Activated CD8-positive, alpha-beta T cell treated with anti-CD3 and anti-CD28 coated beads for 36 hours (primary cell): ENCODE results near the gene POP5. TPM values are rescaled to one million over a fixed set of nuclear protein-coding genes. Genes with fewer than 3 reads are reported as not detected.
"Not testable (repeated sequence)": the region's sequence is repeated elsewhere in the genome, so short reads cannot be mapped to it uniquely, and the experiment has no call there.

Experiments
- ATAC-seq: fragments of 200-7000 bp; cut with Tn5 transposase; one replicate; pipeline ENCODE4 v1.10.0; 2021; ENCODE audit warnings: mild to moderate bottlenecking, moderate library complexity
- CTCF ChIA-PET: fragments of 350-600 bp; sonication (Branson Sonifier 250); formaldehyde crosslinking; loops from one replicate; lab custom pipeline; 2021; ENCODE audit warnings: antibody characterized with exemption; lab: Charles Lee
- POLR2A ChIA-PET: fragments of 350-600 bp; sonication (Branson Sonifier 250); formaldehyde crosslinking; loops from one replicate; lab custom pipeline; 2021; ENCODE audit warnings: antibody characterized with exemption; lab: Charles Lee
- DNase-seq: peaks from one replicate; pipeline ENCODE4 v3.0.0-alpha.2; 2020
- H3K27ac Mint-ChIP-seq: one replicate; pipeline ENCODE4 v1.8.0; 2021; ENCODE audit warnings: mild to moderate bottlenecking, mixed read lengths
- H3K27me3 Mint-ChIP-seq: one replicate; pipeline ENCODE4 v1.8.0; 2021; ENCODE audit warnings: mixed read lengths
- H3K36me3 Mint-ChIP-seq: one replicate; pipeline ENCODE4 v1.8.0; 2021; ENCODE audit warnings: low read depth, mixed read lengths
- H3K4me1 Mint-ChIP-seq: one replicate; pipeline ENCODE4 v1.8.0; 2021; ENCODE audit warnings: low read depth, mixed read lengths
- H3K4me3 Mint-ChIP-seq: one replicate; pipeline ENCODE4 v1.8.0; 2021; ENCODE audit warnings: mild to moderate bottlenecking, moderate library complexity, mixed read lengths
- H3K9me3 Mint-ChIP-seq: one replicate; pipeline ENCODE4 v1.8.0; 2021; ENCODE audit warnings: mixed read lengths
- intact Hi-C: fragments of 100-400 bp; cut with micrococcal nuclease; formaldehyde crosslinking; loops from one replicate; pipeline ENCODE4 v1.10.0; 2022
- total RNA-seq, 2 experiments: library from RNA; stranded (reverse); gene quantifications; one replicate each; pipeline ENCODE4 v1.2.3, GENCODE V29; 2021
- TF ChIP-seq, protein P1 (sequence below): fragments of 200-600 bp; IDR thresholded peaks from one replicate; pipeline ENCODE4 v1.8.0; 2022; ENCODE audit warnings: antibody characterized with exemption, mild to moderate bottlenecking

Gene POP5
- total RNA-seq, 2 experiments from 2014 or later = 44.3 to 51.1 TPM

DNA sequence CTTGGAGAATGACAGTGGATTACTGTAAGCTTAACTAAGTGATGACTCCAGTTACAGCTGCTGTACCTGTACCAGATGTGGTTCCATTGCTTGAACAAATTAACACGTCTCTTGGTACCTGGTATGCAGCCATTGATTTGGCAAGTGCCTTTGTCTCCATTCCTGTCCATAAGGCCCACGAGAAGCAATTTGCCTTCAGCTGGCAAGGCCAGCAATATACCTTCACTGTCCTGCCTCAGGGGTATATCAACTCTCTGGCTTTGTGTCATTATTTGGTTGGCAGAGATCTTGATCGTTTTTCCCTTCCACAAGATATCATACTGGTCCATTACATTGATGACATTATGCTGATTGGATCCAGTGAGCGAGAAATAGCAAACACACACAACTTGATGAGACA lies 29.4 kb upstream of the POP5 start:
- H3K27me3 Mint-ChIP-seq = no peaks in the 10 kb centered on the region
- POLR2A ChIA-PET = no interaction called here
- TF ChIP-seq, protein P1, sequence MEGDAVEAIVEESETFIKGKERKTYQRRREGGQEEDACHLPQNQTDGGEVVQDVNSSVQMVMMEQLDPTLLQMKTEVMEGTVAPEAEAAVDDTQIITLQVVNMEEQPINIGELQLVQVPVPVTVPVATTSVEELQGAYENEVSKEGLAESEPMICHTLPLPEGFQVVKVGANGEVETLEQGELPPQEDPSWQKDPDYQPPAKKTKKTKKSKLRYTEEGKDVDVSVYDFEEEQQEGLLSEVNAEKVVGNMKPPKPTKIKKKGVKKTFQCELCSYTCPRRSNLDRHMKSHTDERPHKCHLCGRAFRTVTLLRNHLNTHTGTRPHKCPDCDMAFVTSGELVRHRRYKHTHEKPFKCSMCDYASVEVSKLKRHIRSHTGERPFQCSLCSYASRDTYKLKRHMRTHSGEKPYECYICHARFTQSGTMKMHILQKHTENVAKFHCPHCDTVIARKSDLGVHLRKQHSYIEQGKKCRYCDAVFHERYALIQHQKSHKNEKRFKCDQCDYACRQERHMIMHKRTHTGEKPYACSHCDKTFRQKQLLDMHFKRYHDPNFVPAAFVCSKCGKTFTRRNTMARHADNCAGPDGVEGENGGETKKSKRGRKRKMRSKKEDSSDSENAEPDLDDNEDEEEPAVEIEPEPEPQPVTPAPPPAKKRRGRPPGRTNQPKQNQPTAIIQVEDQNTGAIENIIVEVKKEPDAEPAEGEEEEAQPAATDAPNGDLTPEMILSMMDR = no peak

DNA sequence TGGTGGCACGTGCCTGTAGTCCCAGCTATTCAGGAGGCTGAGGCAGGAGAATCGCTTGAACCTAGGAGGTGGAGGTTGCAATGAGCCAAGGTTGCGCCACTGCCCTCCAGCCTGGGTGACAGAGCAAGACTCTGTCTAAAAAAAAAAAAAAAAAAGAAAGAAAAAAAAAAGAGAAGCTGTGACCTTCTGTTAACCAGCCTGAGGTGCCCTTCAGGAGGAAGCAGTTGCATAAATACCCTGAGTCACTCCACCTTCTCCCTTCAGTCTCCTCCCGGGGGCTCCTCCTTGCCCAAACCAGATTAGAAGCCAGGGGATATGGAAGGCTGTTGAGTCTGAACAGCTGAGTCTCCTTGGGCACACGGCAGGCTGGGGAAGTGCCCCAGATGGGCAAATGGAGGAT lies 21.2 kb upstream of the POP5 start:
- H3K4me3 Mint-ChIP-seq, H3K27me3 Mint-ChIP-seq, DNase-seq, H3K9me3 Mint-ChIP-seq, ATAC-seq, intact Hi-C loops, H3K36me3 Mint-ChIP-seq, H3K27ac Mint-ChIP-seq, H3K4me1 Mint-ChIP-seq: not testable (repeated sequence)
- ChIA-PET POLR2A (interaction anchor here (0.7 kb wide), 1 partner anchor 43 kb away, joined by 3 read pairs; no protein-coding TSS in a partner anchor), CTCF (interaction anchor here (2.5 kb wide), 1 partner anchor 47 kb away, joined by 9 read pairs; no protein-coding TSS in a partner anchor)

More for the DNA sequence above, 29.4 kb upstream of the POP5 start:
- CTCF ChIA-PET = interaction anchor here (1.2 kb wide), 1 partner anchor 14 kb away, joined by 3 read pairs; no protein-coding TSS in a partner anchor
- H3K4me3 Mint-ChIP-seq = no peak overlapping the region
- H3K4me1 Mint-ChIP-seq = peaks cover 9% of the 10 kb centered on the region
- no peaks in the 10 kb centered on the region for H3K36me3 Mint-ChIP-seq
- ATAC-seq (no peak), DNase-seq (no peak)
- intact Hi-C loops = no loop called here
- H3K27ac Mint-ChIP-seq = no peak overlapping the region
- no peaks in the 10 kb centered on the region for H3K9me3 Mint-ChIP-seq

DNA sequence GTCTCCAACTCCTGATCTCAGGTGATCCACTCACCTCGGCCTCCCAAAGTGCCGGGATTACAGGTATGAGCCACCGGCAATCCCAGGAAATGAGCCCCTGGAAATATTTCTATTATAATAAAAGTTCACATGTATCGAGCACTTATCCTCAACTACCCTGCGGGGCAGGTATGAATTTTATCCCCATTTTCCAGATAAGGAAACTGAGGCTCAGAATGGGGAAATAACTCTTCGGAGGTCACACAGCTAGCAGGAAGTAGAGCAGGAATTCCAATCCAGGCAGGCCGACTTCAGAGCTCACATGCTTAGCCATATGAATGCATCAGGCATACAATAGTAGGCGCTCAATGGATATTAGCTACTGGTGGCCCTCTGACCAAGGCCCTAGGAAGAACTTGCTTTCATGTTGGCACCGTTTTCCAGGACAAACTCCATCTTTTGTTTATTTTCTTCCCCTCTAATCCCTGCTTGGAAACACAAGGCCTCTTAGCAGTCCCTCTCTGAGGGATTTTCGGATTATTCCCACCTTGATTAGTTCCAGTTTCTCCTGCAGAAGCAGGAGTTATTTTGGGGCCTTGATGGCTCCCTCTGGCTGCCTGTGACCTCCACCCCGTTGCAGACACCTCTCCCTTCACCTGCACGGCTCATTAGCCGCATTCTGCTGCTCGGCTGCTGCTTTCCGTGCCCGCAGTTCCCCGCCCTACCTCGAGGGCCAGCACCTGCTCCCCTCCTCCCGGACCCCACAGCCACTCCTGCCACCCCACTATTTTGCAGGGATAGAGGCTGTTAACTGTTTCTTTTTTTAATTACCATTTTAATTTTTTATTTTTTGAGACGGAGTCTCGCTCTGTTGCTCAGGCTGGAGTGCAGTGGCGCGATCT lies 18.7 kb upstream of the POP5 start:
- Mint-ChIP-seq H3K27ac (no peak overlapping the region), H3K27me3 (peaks cover 5% of the 10 kb centered on the region), H3K4me1 (no peaks in the 10 kb centered on the region), H3K4me3 (no peak overlapping the region), H3K36me3 (no peaks in the 10 kb centered on the region), H3K9me3 (no peaks in the 10 kb centered on the region)
- ChIA-PET CTCF (interaction anchor here (0.6 to 1.3 kb wide), 2 partner anchors 16 to 26 kb away, joined by 3 to 4 read pairs; no protein-coding TSS in a partner anchor), POLR2A (no interaction called here)
- ATAC-seq = no peak
- TF ChIP-seq, protein P1 = no peak
- no peak for DNase-seq
- intact Hi-C loops = no loop called here

DNA sequence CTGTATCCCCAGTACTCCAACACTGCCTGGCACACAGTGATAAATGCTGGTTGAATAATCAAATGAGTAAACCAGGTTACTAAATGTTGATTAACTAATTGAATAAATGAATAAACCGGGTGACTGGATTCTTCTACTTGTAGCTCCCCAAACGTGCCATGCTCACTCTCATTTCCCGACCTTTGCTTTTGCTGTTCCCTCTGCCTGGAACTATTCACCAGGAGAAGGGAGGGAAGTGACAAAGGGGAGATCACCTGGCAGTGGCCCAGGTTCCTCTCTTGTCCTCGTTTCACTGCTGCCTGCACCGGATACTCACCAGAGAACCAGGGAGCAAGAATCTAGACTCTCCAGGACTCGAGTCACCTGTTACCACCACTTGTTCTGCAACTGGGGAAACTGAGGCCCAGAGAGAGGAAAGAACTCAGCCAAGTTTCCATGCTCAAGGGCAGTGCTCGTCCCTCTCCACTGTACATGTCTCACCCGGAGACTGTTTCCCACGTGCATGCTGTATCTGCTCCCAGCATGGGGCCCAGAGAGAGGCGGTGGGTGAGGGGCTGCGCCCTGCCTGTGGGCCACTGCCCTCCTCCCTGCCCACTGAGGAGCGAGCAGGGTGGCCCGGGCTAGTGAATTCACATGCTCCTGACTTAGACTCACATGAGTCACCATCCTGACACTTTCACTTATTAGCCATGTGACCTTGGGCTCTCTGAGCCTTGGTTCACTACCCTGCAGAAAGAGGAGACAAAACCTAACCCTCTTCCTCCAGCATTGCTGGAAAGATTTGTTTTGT lies 17.7 kb upstream of the POP5 start:
- Mint-ChIP-seq H3K27ac (no peak overlapping the region), H3K36me3 (no peaks in the 10 kb centered on the region), H3K27me3 (peaks cover 5% of the 10 kb centered on the region), H3K9me3 (no peaks in the 10 kb centered on the region), H3K4me3 (no peak overlapping the region), H3K4me1 (no peaks in the 10 kb centered on the region)
- ATAC-seq (peak; percentile 45), DNase-seq (no peak)
- POLR2A ChIA-PET = no interaction called here
- TF ChIP-seq, protein P1 = no peak
- CTCF ChIA-PET = interaction anchor here (0.6 to 1.4 kb wide), 4 partner anchors 15 to 51 kb away, joined by 3 to 4 read pairs (median 4); no protein-coding TSS in a partner anchor
- intact Hi-C loops = no loop called here

DNA sequence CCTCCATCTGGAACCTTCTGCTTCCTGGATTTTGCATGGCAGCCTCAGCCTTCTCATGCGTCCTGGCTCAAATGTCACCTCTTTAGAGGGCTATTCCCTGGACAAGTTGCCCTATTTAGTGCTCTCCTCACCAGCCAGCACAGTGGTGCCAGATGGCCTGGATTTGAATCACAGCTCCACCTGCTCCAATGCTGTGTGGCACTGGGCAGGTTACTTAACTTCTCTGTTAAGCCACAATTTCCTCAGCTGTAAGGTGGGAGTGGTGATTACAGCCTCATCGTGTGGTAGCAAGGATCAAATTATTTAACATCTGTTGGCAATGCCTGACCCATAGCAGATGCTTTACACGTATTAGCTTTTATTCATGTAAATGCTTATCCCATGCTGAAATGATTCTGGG lies 16.7 kb upstream of the POP5 start:
- POLR2A ChIA-PET = interaction anchor here (1.2 kb wide), 1 partner anchor 13 kb away, joined by 3 read pairs; no protein-coding TSS in a partner anchor
- CTCF ChIA-PET = interaction anchor here (1.4 kb wide), 2 partner anchors 49 to 52 kb away, joined by 3 to 4 read pairs; no protein-coding TSS in a partner anchor
- Mint-ChIP-seq H3K27me3 (peaks cover 5% of the 10 kb centered on the region), H3K4me1 (no peaks in the 10 kb centered on the region), H3K9me3 (no peaks in the 10 kb centered on the region), H3K4me3 (no peak overlapping the region), H3K27ac (no peak overlapping the region), H3K36me3 (no peaks in the 10 kb centered on the region)
- ATAC-seq = no peak
- TF ChIP-seq, protein P1 = no peak
- intact Hi-C loops = no loop called here
- DNase-seq = no peak
